Gastroesophageal sphincter (tissue), 3 donors: Measurements from ENCODE around the gene EBP.

Source experiments
- CTCF ChIP-seq, 4 experiments: fragments of 200-600 bp in 2 of 4; fragments of 450-650 bp in 2 of 4; sonication (generic) in 1 of 4; IDR thresholded peaks; one replicate each; pipeline ENCODE4 v1.5.1; 2017 to 2019; ENCODE audit warnings: antibody characterized with exemption in 4 of 4, mild to moderate bottlenecking in 2 of 4, moderate library complexity in 2 of 4
- EP300 ChIP-seq: sonication (generic); formaldehyde crosslinking; IDR thresholded peaks from one replicate; pipeline ENCODE4 v1.6.1; 2017; ENCODE audit warnings: antibody characterized with exemption, mild to moderate bottlenecking
- POLR2AphosphoS5 ChIP-seq: sonication (generic); formaldehyde crosslinking; IDR thresholded peaks from one replicate; pipeline ENCODE4 v1.6.1; 2017; ENCODE audit warnings: antibody characterized with exemption

- no peak for TF ChIP-seq CTCF (IDR thresholded peaks at IDR 0.05)
- no peak for TF ChIP-seq POLR2AphosphoS5
- TF ChIP-seq EP300 = no peak
Observed at GRCh38 chrX:48540480-48540879, 18.9 kb downstream of the EBP start.
